IgD-negative memory B cell (primary cell): ENCODE data around the gene TSPO2. TPM values are rescaled to one million over a fixed set of nuclear protein-coding genes. Genes with fewer than 3 reads are reported as not detected.

ENCODE experiments used
- H3K27ac Mint-ChIP-seq, 3 donors: one replicate each; pipeline ENCODE4 v1.8.0; 2020 to 2022; ENCODE audit warnings: mild to moderate bottlenecking in 3 of 3, mixed read lengths in 3 of 3, moderate library complexity in 1 of 3
- H3K27me3 Mint-ChIP-seq: one replicate; pipeline ENCODE4 v1.8.0; 2021; ENCODE audit warnings: mixed read lengths
- H3K36me3 Mint-ChIP-seq: one replicate; pipeline ENCODE4 v1.8.0; 2020; ENCODE audit warnings: mild to moderate bottlenecking, mixed read lengths
- H3K4me1 Mint-ChIP-seq, 3 donors: one replicate each; pipeline ENCODE4 v1.8.0; 2020 to 2022; ENCODE audit warnings: mixed read lengths in 3 of 3, mild to moderate bottlenecking in 1 of 3
- H3K4me3 Mint-ChIP-seq, 4 donors: one replicate each; pipeline ENCODE4 v1.8.0; 2020 to 2022; ENCODE audit warnings: mild to moderate bottlenecking in 4 of 4, mixed read lengths in 4 of 4, moderate library complexity in 3 of 4
- H3K9me3 Mint-ChIP-seq, 3 donors: one replicate each; pipeline ENCODE4 v1.8.0; 2020 to 2021; ENCODE audit warnings: mixed read lengths in 3 of 3, mild to moderate bottlenecking in 1 of 3
- polyA plus RNA-seq: library from polyadenylated mRNA; unstranded; fragments of 300-500 nt; fragmentation: Illumina TruSeq; gene quantifications from one replicate; pipeline ENCODE4 v1.2.3, GENCODE V29; 2021

The TSPO2 gene
- polyA plus RNA-seq, 1 donor from 2014 or later: not detected

- Mint-ChIP-seq H3K27ac (peak overlapping the region in 1 of 3 donors; percentile 50), H3K27me3 (no peaks in the 10 kb centered on the region), H3K4me3 (no peak overlapping the region), H3K36me3 (peaks cover 12% of the 10 kb centered on the region), H3K4me1 (no peaks in the 10 kb centered on the region), H3K9me3 (no peaks in the 10 kb centered on the region)
These were observed 50.3 kb downstream of the TSPO2 start for GRCh38 chr6:41092421-41093140.

DNA sequence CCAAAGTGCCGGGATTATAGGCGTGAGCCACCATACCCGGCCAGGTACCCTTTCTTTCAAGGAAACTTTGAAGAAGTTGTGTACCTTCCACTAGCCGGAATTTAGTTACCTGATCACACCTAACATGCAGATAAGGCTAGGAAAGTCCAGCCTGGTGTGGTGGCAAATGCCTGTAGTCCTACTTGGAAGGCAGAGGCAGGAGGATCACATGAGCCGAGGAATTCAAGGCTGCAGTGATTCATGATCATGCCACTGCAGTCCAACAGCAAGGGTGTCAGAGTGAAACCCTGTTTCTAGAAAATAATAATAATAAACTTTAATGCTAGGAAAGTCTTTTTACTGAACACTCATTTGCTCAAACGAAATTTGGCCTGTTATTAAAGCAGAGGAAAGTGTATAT is 51.5 kb downstream of the TSPO2 start:
- no peaks in the 10 kb centered on the region for H3K27me3 Mint-ChIP-seq
- peaks cover 12% of the 10 kb centered on the region for H3K36me3 Mint-ChIP-seq
- no peaks in the 10 kb centered on the region for H3K4me1 Mint-ChIP-seq
- no peaks in the 10 kb centered on the region for H3K9me3 Mint-ChIP-seq
- no peak overlapping the region for H3K27ac Mint-ChIP-seq
- H3K4me3 Mint-ChIP-seq: no peak overlapping the region

Other genes starting within 250 kb of the TSPO2 start
- gene UNC5CL, start 3.2 kb upstream of the TSPO2 start, polyA plus RNA-seq: 0.76 TPM
- 0.33 TPM for gene APOBEC2, start 10.7 kb downstream of the TSPO2 start, polyA plus RNA-seq
- gene OARD1, start 29.9 kb downstream of the TSPO2 start, polyA plus RNA-seq: 58.3 TPM
- gene NFYA, start 30.5 kb downstream of the TSPO2 start, polyA plus RNA-seq: 19.1 TPM
- gene TREML1, start 111.9 kb downstream of the TSPO2 start, polyA plus RNA-seq: 3.0 TPM
- not detected for gene TREM2, start 120.6 kb downstream of the TSPO2 start, polyA plus RNA-seq
- 12.4 TPM for gene TREML2, start 158.7 kb downstream of the TSPO2 start, polyA plus RNA-seq
- gene TREML4, start 185.9 kb downstream of the TSPO2 start, polyA plus RNA-seq: 2.2 TPM
- gene TREM1, start 244.2 kb downstream of the TSPO2 start, polyA plus RNA-seq: 0.58 TPM